NCI-H226 (cell line): ENCODE measurements around the gene PLD2.

Experiments
- DNase-seq: peaks from one replicate; pipeline ENCODE4 v3.0.0-alpha.2; 2015

Gene PLD2

GRCh38 chr17:4806777-4807604 is at the start of gene PLD2:
TSS of gene PLD2 (plus strand) at chr17:4807152. CDS start at chr17:4807773, 621 bp downstream.
- peak; percentile 65 for DNase-seq

GRCh38 chr17:4759776-4760236 is 47.1 kb upstream of the PLD2 start:
- DNase-seq, result no peak

GRCh38 chr17:4764595-4764994 is 42.4 kb upstream of the PLD2 start:
- DNase-seq, result no peak

GRCh38 chr17:4766201-4766600 is 40.8 kb upstream of the PLD2 start:
- no peak for DNase-seq

GRCh38 chr17:4766723-4767122 is 40.2 kb upstream of the PLD2 start:
- no peak for DNase-seq

- DNase-seq, result no peak
Measured at GRCh38 chr17:4768298-4768697, 38.7 kb upstream of the PLD2 start.

- DNase-seq, result no peak
Measured at GRCh38 chr17:4769628-4770027, 37.3 kb upstream of the PLD2 start.

- DNase-seq, result peak; percentile 61
Measured at GRCh38 chr17:4771519-4772234, 35.3 kb upstream of the PLD2 start, which contains the start of gene TM4SF5. TSS of gene TM4SF5 (plus strand) at chr17:4771886. CDS start at chr17:4771923, 37 bp downstream.

GRCh38 chr17:4772235-4772613 is 34.7 kb upstream of the PLD2 start:
- DNase-seq, result no peak

GRCh38 chr17:4777969-4778760 is 28.8 kb upstream of the PLD2 start:
- peak; percentile 61 for DNase-seq

- DNase-seq, result no peak
Measured at GRCh38 chr17:4780325-4780955, 26.5 kb upstream of the PLD2 start.

GRCh38 chr17:4782652-4783051 is 24.3 kb upstream of the PLD2 start:
- no peak for DNase-seq

GRCh38 chr17:4785311-4786105 is 21.4 kb upstream of the PLD2 start:
- DNase-seq, result no peak

- DNase-seq, result no peak
Measured at GRCh38 chr17:4786106-4786511, 20.8 kb upstream of the PLD2 start, which contains the start of gene VMO1. TSS of gene VMO1 (minus strand) at chr17:4786364. CDS start at chr17:4786352, 12 bp downstream.

- DNase-seq, result no peak
Measured at GRCh38 chr17:4786516-4786915, 20.4 kb upstream of the PLD2 start.

GRCh38 chr17:4788159-4788806 is 18.7 kb upstream of the PLD2 start:
- DNase-seq, result no peak

GRCh38 chr17:4788807-4789700 is 17.9 kb upstream of the PLD2 start, which contains the start of gene GLTPD2:
TSS of gene GLTPD2 (plus strand) at chr17:4788964. CDS start at chr17:4789012, 48 bp downstream.
- DNase-seq, result no peak

GRCh38 chr17:4789701-4789950 is 17.3 kb upstream of the PLD2 start:
- no peak for DNase-seq

- DNase-seq, result peak; percentile 89
Measured at GRCh38 chr17:4789951-4790704, 16.8 kb upstream of the PLD2 start.

- DNase-seq, result no peak
Measured at GRCh38 chr17:4790705-4791088, 16.3 kb upstream of the PLD2 start.
